ENCODE measurements around the gene CFAP53. TPM values are rescaled to one million over a fixed set of nuclear protein-coding genes. Genes with fewer than 3 reads are reported as not detected.
A peak's percentile ranks its signal among the peaks of the same experiment; 100 is the strongest.

Gene CFAP53
- total and polyA plus RNA-seq, 2 donors (not counting 3 experiments of a cell fraction or from before 2014, with no cell fraction given): 0.12 to 0.18 TPM

GRCh38 chr18:50280707-50281294 lies 14.5 kb upstream of the CFAP53 start:
- H3K4me2 ChIP-seq (ENCODE audit: insufficient read depth, low read length): peak overlapping the region; percentile 55
- H3K4me1 ChIP-seq (ENCODE audit: control insufficient read depth, extremely low read depth, insufficient read depth, low read length): peaks cover 23% of the 10 kb centered on the region
- FAIRE-seq (peak; percentile 37), DNase-seq (ENCODE audit: low read depth, low spot score) (no peak)
- H3K9ac ChIP-seq (replicated peaks; ENCODE audit: extremely low read depth, insufficient read depth, low read length): peak overlapping the region; percentile 85
- peak overlapping the region; percentile 84 for H2AFZ ChIP-seq (ENCODE audit: low read depth, low read length)
- dilution Hi-C loops (cut with MboI; ENCODE audit: extremely low pct_ligation_motif_present, low sequenced_read_pairs): no loop called here
- intact Hi-C loops (cut with micrococcal nuclease): loop anchor here (1.0 to 5.0 kb wide), 4 partner anchors 12 to 916 kb away; partner anchors contain the start of genes MEX3C, RPL17 and SKA1
- ChIA-PET POLR2A (interaction anchor here (1.1 kb wide), 1 partner anchor 12 kb away, joined by 5 read pairs; no protein-coding TSS in a partner anchor), CTCF (interaction anchor here (0.9 to 2.7 kb wide), 5 partner anchors 11 to 770 kb away, joined by 3 to 44 read pairs (median 7); partner anchors contain the start of gene CFAP53)
- H4K20me1 ChIP-seq (replicated peaks; ENCODE audit: control insufficient read depth, extremely low read depth, insufficient read depth, low read length): no peaks in the 10 kb centered on the region
- no peaks in the 10 kb centered on the region for H3K9me3 ChIP-seq (replicated peaks; ENCODE audit: control insufficient read depth, insufficient read depth, low read length)
- no TSS peak for BruUV-seq (replicated peaks)
- H3K9me1 ChIP-seq (replicated peaks; ENCODE audit: control insufficient read depth, extremely low read depth, insufficient read depth, low read length): no peaks in the 10 kb centered on the region
- H3K79me2 ChIP-seq (ENCODE audit: control insufficient read depth, insufficient read depth, low read length): peaks cover 27% of the 10 kb centered on the region
- H3K36me3 ChIP-seq (ENCODE audit: control insufficient read depth in 2 of 2, extremely low read depth in 1 of 2, insufficient read depth in 2 of 2, low read length in 2 of 2): peaks cover 11 to 38% of the 10 kb centered on the region in 2 experiments
- no peak for TF ChIP-seq EZH2 (IDR thresholded peaks at IDR 0.05; ENCODE audit: borderline replicate concordance, low read depth, low read length, severe bottlenecking)
- no peak for TF ChIP-seq FOS (IDR thresholded peaks at IDR 0.05; ENCODE audit: borderline replicate concordance, insufficient read depth, low read length)
- TF ChIP-seq CTCF (IDR thresholded peaks at IDR 0.05; ENCODE audit: extremely low read depth in 1 of 2, insufficient read depth in 1 of 2, low read depth in 1 of 2, low read length in 2 of 2): no peak
- TF ChIP-seq JUN (IDR thresholded peaks at IDR 0.05; ENCODE audit: borderline replicate concordance, insufficient read depth, insufficient read length, low read depth): no peak
- TF ChIP-seq POLR2A (IDR thresholded peaks at IDR 0.05; ENCODE audit: low read depth, low read length): no peak
- no peak for TF ChIP-seq MYC (IDR thresholded peaks at IDR 0.05; ENCODE audit: low read depth, low read length)
- no peak for TF ChIP-seq GATA2 (IDR thresholded peaks at IDR 0.05; ENCODE audit: insufficient read depth, insufficient read length, low read depth, low read length)
- TF ChIP-seq POLR2AphosphoS5 (IDR thresholded peaks at IDR 0.05; ENCODE audit: insufficient read depth, low read depth, low read length): no peak
- no peak for TF ChIP-seq MAX (IDR thresholded peaks at IDR 0.05; ENCODE audit: insufficient read depth, insufficient read length)
- H3K27me3 ChIP-seq (ENCODE audit: control insufficient read depth in 2 of 2, insufficient read depth in 2 of 2, low read length in 2 of 2): no peaks in the 10 kb centered on the region
- peak overlapping the region; percentile 60 for H3K27ac ChIP-seq (ENCODE audit: insufficient read depth, low read depth, low read length)
- peak overlapping the region; percentile 79 to 89 (median 84) for H3K4me3 ChIP-seq (replicated peaks in 1 of 3; ENCODE audit: insufficient read depth in 1 of 3, low read depth in 1 of 3, low read length in 3 of 3)
